Inferior parietal cortex (tissue), 1 donor: ENCODE results near the gene PRKCE.

ENCODE experiments used
- DNase-seq: peaks from one replicate; pipeline ENCODE4 v3.0.0-alpha.2; 2016; ENCODE audit errors: extremely low spot score

The PRKCE gene

DNA sequence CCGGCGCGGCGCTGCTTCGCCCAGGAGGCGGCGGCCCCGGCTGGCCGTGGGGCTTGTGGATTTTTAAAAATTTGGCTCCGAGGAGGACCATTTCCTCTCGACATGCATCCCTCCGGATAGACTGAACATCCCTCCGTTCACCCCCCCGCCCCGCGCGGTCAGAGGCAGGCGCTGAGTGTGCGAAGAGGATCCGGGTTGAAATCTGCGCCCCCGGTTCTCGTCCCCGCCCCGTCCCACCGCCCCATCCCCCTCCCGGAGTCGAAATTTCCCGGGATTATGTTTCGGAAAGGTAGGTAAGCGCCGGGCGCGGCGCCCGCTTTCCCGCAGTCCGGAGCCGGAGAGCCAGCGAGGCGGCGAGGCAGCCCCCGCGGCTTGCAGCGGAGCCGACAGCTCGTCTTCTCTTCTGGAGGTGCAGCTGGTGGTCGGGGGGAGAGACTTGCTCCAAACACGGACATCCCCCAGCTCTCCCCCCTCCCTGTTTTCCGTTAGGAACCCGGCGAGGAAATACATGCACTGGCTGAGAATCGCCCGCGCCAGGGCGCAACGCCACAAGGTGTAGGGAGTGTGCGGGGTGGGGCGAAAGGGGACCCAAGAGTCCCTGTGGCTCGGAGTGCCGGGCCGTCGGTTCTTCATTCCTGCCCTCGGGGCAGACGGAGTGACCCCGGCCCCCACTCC, at the start of gene PRKCE:
Gene PRKCE (plus strand): TSS at position 261 of the 675 bp plus-strand sequence.
- peak; percentile 20 for DNase-seq

DNA sequence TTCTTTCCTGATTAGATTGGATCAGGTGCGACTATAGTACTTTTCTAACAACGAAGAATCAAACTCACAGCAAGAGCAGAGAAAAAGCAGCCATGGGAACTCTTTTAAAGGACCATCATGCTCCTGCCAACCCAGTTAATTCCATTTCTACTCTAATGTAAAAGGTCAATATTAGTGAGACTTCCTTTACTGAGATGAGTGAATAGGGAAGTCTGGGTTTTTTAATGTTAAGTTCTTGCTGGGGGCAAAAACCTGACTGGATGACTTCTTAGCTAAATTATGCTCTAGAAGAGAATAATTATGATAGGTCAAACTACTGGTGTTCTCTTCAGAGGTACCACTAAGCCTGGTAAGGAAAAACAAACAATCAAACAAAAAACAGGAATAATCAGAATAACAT, 48.9 kb upstream of the PRKCE start:
- no peak for DNase-seq

DNA sequence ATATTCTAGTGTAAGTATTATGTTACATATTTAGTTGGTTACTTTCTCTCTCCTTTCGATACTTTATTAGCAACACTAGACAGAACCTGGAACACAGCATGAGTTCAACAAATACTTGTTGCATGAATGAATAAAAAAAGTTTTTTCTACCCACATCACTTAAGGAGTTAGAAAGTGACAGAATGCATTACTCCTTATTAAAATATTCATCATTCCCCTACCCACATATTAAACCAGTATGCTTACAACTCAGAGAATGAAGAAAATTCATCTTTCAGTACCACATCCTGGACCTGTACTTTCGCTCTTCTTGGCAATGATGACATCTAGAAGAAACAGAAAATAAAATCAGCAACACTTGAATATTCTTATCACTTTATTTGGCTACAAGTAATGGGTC, 46.4 kb upstream of the PRKCE start:
- DNase-seq = no peak

DNA sequence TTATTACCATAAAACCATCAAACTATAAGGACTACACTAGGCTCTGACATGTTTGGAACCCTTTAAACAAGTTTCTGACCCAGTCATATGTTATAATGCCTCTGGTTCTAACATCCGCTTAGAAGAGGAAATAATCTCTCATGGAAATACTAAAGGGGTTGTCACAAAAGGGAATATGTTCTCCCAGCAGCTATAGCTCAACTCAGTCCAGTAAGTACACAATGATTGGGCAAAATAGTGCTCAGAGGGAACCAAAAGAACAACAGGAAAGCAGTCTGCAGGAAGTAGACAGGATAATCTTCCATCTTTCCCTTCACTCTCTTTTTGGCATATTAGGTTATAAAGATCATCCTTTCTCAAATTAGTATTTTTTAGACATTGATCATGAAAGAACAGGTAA, 44.7 kb upstream of the PRKCE start:
- no peak for DNase-seq

DNA sequence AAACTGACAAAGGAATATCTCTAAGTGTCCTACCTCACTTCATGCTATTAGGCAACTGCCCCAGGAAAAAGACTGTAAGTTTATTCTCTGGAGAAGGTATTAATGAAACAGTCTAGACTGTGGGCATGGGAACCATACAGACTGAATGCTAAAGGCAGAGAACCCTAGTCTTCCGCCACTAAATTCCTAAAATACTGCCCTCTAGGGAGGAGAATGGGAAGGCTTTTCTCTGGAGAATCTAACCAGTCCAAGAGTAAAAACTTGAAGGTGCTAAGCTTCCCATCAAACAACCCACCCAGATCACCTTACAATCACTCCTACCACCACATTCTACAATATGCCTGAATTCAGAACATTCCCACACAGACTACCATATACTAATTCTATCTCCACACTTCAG, 43.8 kb upstream of the PRKCE start:
- DNase-seq = no peak

DNA sequence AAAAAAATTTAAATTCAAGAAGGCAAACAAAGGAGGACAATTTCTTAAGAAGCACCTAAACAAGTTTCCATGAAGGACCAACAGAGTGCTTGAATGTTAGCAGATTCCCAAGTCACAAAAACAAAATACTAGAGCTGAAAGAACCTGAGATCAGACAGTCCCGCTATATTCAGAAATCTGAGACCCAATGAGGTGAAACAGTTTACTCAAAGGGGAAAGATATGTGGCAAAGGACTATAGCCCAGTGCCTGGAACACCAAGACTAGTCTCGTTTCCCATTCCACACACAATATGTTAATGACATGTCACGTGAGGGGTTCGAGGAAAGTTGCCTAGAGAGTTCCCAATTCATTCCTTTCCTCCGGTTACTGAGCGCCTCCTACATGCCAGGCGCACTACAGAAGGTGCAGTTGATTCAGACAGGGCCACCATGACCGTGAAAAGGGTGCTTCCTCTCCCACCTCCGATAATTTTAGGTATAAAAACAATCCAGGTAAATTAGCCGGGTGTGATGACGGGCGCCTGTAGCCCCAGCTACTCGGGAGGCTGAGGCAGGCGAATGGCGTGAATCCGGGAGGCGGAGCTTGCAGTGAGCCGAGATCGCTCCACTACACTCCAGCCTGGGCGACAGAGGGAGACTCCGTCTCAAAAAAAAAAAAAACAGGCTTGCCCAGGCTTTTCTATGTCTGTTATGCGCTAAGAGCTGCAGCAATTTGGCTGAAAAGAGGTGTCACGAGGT, 41.0 kb upstream of the PRKCE start:
- DNase-seq = peak; percentile 79

DNA sequence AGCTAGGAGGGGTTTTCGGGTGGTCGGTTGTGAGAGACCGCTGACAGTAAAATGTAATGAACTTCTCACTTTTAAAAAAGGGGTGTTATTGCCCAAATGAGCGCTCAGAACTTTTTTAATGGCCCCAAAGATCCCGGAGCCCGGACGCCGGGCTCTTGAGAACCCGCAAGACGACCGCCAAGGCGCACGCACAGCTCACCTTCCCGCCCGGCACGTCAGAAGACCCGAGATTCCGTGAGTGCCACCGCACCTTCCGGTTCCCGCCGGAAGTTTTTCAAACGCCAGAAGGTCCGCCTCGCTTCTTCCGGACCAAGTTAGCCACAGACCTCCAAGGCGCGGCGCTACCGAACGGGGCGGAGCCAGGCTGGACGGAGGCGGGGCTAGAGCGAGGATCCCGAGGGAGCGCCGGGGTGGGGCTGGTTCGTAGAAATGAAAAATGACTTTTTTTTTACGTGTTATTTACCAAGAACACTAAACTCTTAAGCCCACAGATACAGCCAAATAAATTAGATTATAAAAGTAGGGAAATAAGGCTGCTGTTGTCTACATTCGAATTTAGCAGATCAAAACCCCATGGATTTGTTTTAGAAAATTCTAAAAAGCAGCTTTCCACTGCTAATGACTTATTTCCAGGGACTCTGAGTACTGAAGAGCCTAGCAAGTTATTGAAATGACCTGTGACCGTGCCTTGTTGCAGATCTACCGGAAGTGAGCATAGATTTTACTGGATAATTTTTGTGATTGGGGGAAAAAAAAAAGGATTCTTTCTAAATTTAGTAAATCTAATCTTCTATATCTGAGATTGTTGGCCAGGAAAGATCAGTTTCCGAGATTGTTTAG, 40.2 kb upstream of the PRKCE start, which contains the start of gene SRBD1:
Gene SRBD1 (minus strand): TSS at position 248 of the 840 bp plus-strand sequence. CDS start 5,826 bp downstream, outside the sequence.
- peak; percentile 96 for DNase-seq

DNA sequence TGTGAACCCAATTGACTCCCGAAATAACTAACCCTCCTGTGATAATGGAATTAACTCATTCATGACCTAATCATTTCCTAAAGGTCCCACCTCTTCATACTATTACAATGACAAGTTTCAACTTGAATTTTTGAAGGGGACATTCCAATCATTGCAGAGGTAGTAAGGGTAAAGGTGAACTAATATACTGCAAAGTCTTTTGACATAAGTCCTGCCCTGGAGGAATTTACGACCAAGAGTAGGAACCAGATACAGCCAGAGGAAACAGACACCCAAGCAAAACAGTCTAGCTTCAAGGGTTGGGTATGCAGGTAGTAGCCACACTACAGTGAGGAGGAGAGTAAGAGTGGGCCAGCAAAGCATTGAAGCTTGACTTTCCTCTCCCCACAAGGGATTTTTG, 39.2 kb upstream of the PRKCE start:
- no peak for DNase-seq

DNA sequence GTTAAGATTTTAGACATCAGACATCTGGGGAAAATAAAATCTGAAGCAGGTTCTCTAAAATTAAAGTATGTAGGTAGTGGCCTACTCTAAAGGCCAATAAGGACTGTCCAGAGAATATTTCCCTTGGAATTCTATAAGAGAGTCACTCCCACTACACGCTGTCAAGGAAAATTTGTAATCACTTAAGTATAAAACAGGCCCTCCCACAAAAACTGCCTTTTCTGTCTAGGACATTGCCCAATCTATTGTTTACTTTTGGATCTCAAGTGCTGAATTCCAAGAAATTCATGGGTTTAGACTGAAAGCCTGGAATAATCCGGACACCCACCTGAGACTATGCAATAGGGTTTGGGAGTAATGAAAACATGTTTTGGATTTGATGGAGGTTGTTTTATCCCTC, 38.7 kb upstream of the PRKCE start:
- no peak for DNase-seq

DNA sequence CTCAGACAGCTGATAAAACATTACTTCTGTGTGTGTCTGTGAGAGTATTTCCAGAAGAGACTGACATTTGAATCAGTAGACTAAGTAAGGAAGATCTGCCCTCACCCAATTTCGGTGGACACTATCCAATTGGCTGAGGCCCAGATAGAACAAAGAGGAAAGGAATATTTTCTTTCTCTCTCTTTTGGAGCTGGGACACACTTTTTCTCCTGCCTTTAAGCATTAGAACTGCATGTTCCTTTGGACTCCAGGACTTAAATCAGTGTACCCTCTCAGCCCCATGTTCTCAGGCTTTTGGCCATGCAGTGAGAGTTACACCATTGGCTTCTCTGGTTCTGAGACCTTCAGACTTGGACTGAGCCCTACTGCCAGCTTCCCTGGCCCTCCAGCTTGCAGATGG, 37.1 kb upstream of the PRKCE start:
- no peak for DNase-seq

DNA sequence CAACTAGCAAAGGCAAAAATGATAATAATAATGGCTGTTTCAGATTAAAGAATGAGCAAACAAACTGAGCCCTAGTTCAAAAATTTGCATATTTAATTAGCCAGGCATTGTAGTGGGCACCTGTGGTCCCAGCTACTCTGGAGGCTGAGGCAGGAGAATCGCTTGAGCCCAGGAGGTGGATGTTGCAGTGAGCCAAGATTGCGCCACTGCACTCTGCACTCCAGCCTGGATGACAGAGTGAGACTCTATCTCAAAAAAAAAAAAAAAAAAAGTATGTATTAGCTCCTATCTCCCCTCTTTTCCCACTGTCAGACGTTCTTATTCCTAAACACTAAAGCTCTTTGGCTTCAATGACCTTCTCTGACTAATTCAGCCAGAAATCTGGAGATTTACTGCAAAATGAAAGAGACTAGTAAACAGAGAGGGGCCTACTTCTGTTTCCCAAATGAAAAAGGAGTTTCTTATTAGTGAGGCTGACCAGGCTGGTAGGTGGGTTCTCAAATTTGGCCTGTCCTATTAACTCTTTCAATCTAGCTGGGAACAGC, 36.5 kb upstream of the PRKCE start:
- no peak for DNase-seq

DNA sequence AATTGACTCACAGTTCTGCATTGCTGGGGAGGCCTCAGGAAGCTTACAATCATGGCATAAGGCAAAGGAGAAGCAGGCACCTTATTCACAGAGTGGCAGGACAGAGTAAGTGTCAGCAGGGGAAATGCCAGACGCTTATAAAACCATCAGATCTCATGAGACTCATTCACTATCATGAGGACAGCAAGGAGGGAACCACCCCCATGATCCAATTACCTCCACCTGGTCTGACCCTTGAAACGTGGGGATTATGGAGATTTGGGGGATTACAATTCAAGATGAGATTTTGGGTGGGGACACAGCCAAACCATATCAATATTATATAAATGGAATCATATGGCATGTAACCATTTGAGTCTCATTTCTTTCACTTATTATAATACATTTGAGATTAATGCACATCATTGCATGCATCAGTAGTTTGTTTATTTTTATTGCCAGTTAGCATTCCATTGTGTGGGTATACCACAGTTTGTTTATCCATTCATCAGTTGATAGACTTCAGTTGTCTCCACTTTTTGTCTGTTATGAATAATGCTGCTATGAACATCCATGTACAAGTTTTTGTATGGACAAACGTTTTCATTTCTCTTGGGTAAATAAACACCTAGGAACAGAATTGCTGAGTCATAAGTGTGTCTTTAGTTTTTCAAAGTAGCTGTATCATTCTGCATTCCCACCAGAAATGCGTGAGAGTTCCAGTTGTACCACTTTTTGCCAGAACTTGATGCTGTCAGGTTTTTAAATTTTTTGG, 34.6 kb upstream of the PRKCE start:
- DNase-seq = no peak

DNA sequence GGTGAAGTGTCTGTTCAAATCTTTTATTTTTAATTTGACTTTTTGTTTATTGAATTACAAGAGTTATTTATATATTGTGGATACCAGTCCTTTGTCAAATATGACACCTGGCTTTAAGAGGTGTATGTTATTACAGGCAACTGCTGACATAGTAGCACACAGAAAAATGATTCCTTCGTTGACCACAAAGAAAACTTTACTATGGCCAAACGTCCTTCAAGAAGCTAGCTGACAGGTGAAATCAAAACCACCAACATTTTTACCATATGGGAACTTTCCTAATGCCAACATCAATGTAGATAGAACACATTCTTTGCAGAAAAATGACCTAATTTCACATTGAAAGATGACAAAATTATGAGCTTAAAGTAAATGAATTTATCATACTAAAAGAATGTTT, 34.0 kb upstream of the PRKCE start:
- no peak for DNase-seq

DNA sequence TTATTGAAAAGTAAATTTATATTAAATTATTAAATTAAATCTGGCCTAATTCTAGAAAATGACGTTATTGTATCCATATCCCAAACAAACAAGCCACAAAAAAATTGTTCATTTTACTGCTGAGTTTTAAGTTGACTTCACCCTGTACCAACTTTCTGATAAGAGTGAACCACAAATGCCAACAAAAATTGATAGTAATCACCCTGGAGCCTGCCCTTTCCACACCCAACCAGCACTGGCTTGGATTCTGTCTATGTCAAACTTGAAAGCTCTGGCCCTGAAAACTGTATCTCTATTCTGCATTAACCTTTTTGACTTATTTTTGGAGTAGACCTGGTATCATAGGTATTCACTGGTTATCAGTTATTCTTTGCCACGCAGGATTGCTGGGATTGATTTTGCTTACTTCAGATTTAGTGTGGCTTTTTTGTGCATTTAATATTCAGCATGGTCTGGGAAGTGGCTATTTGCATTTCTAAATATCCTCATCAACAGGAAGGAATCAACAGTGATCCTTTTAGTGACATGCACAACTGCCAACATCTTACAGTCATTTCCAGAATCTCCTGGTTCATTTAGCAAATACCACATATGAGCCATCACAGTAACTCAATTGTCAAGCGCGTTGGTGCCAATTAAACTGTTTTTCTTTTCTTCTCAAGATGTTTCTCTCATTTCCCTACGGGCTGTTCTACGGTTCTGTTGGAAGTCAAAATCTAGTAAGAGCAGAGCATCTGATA, 29.0 kb upstream of the PRKCE start:
- DNase-seq = no peak

DNA sequence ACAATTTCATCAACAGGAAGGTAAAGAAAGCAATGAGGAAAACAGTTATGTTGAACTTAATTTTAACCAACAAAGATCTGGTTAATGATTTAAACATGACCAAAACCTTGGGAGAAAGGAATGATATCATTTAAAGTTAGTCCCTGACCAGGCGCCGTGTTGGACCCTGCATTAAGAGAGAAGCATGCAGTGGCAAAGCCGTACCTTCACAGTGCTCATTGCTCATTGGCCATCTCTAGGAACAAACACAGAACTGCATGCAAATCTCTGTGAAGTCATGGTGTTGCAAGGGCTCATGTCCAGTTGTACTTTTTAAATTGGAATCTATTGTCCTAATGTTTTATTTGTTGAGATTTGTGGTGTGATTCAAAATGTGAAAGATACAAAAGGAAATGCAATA, 28.4 kb upstream of the PRKCE start:
- no peak for DNase-seq

DNA sequence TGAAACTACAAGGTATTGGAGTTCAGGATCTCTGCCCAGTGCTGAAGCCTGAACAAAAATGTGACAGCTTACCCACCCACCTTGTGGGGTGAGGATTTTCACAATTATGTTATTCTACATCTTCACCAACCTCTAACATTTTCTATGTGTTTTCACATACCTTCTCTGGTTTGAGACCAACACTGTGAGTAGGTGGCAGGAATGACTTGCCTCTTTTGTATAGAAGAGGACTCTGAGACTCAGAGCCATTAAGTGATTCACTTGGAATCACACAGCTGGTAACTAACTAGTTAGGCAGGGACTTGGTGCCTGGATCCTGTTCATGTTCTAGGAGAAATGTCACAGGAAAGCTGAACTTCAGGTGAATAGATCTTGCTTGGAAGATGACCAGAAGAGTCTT, 25.7 kb upstream of the PRKCE start:
- DNase-seq = no peak

DNA sequence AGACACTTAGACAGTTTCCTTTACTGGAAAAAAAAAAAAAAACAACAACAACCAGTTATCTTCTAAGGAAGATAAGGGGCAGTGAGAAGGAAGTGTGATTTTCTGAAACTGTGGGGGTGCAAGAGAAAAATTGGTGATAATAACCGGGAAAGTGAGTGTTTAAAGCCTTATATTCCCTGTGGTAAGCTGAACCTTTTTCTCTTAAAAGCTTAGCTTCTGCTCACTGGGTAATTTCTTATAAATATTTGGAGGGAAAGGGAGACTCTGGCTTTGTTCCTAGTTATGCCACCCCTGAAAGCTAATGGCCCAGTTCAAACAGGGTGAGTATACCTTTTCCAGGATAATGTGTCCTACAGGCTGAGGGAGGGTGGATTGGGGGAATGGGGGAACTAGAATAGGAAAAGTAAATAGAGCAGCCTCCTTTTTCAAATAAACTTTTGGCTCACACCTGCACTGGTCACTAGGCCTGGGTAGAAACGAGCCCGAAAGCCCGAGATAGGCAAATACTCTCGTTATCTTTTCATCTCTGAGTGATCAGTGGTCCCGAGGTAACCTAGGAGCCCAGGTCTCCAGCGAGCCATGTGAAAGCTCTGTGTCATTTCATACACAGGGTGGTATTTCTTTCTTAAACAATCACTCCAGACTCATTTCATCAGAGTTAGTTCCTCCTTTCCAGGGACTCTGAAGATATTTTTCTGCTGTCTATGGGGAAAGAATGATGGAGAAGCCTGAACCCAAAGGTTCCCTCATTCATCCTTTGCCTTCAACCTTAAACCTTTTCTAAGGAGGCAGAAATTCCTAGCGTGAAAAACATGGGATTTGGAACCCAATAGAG, 24.9 kb upstream of the PRKCE start:
- no peak for DNase-seq

DNA sequence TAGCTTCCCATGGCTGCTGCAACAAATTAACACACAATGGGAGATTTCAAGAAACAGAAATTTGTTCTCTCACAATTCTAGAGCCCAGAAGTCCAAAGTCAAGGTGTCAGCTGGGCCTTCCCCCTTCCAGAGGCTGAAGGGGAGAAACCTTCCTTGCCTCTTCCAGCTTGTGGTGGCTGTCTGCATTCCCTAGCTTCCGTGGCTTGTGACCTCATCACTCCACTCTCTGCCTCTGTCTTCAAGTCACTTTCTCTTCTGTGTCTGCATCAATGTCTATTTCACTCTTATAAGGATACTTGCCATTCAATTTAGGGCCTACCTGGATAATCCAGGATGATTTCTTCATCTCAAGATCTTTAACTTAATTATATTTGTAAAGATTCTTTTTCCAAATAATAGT, 23.6 kb upstream of the PRKCE start:
- DNase-seq = no peak

DNA sequence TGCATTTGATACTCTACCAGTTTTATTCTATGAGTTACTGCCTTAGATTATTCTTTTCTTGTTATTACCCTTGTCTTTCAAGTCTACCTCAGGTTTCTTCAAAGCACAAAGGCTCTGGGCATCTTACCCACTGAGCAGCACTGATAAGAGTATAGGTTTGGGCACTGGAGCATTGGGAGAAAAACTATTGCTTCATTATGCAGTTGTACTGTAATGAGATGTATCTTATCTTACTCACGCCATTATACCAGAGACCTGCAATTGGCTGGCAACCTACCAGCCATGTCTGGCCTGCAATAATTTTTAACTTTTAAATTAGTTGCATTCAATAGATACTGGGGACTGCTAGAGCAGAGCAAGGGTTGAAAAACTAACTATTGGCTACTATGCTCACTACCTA, 21.5 kb upstream of the PRKCE start:
- DNase-seq = no peak

DNA sequence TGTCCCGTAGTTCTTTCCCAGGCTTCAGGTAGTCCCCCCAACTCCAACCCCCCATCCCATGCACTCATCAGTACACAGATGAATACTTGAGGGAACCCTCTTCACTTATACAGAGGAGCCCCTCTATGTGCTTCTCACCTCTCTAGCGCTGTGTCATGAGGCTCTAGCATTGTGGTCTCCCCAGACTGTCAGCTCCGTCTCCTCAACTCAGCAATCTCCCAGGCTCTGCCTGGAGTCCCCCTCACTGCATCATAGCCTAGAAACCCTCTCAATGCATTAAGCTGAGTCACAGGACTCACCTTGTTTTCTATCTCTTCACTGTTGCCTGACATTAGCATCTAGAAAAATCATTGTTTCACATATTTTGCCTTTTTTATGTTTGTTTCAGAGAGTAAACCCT, 20.2 kb upstream of the PRKCE start:
- DNase-seq = no peak
